GM18502 (cell line): ENCODE results near the gene TRIM33.
"Not testable (repeated sequence)": the region's sequence is repeated elsewhere in the genome, so short reads cannot be mapped to it uniquely, and the experiment has no call there.

Experiments
- ATAC-seq: cut with Tn5 transposase; IDR thresholded peaks from one replicate; pipeline ENCODE4 v1.9.1; 2021; ENCODE audit warnings: mild to moderate bottlenecking; ENCODE audit not compliant: unreplicated experiment, poor library complexity

TRIM33 gene

DNA sequence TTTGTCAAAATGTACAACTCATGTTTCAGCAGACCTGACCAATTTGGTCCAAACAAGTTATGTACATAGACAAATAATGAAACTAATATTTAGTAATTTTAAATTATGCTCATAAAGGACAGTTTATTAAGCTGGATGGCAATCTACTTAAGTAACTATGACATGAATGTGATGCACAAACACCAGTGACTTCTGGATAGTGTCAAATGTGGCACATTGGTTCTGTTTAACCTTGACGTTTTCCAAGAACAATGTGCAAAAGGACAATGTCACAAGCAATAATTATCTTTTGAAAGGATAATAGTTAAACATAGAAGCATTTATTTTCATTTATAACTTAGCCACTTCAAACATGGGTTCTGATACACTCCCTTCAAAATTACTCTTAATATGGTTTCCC, 80.0 kb downstream of the TRIM33 start:
- ATAC-seq: no peak

DNA sequence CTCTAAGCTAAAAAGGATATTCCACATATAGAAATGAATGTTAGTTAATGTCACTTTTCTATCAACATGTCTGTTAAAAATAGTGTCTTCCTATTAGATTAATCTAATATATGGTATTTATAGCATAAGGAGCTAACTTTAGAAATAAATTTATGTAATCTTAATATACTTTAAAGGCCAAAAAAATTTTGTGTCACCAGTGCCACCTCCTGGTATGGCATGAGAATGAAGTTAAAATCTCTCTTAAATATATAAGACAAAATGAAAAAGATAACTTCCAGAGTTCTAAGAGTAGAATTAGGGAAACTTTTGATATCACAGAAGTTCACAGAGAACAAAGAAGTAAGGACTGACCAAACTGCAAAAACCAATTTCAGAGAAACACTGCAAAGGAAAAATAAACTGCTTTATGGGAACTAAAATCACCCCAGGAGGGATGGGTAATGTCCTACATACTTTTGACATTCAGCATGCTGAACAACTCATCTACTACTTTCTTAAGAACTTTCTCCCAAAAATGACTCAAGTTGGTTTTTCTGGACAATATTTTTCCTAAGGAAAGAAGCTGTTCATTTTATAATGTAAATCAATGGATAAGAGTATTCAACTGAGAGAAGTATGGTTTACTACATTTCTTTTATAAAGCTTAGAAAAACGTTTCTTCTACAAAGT, 82.8 kb downstream of the TRIM33 start:
- ATAC-seq: no peak

DNA sequence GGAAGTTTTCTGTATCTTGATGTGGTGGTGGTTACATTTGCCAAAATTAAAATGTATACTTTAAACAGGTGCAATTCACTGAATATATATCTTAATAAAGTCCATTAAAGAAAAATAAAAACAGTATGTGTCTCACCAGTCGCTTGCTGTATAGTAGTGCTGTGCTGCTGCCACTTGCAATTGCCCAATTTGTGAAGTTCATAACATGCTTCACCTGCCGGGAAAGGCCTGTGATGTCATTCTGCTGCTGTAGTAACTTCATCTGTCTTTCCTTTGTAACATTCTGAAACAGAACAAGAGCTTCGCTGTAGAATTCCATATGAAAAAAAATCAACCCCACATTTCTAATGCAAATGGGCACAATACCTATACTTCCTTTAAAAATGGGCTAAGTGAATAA, 83.4 kb downstream of the TRIM33 start:
- ATAC-seq: no peak

- no peak for ATAC-seq
Observed at GRCh38 chr1:114423455-114423854, 87.5 kb downstream of the TRIM33 start.

DNA sequence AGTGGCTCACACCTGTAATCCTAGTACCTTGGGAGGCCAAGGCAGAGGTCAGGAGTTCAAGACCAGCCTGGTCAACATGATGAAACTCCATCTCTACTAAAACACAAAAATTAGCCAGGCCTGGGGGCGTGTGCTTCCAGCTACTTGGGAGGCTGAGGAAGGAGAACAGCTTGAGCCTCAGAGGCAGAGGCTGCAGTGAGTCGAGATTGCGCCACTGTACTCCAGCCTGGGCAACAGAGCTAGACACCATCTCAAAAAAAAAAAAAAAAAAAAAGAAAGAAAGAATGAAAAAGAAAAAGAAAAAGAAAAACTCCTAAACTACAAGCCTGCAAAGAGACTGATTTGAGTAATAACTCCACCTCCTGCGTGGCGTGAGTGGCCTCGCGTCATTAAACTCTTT, 92.1 kb downstream of the TRIM33 start:
- ATAC-seq: not testable (repeated sequence)

GRCh38 chr1:114397601-114398000, 113.4 kb downstream of the TRIM33 start:
- no peak for ATAC-seq

DNA sequence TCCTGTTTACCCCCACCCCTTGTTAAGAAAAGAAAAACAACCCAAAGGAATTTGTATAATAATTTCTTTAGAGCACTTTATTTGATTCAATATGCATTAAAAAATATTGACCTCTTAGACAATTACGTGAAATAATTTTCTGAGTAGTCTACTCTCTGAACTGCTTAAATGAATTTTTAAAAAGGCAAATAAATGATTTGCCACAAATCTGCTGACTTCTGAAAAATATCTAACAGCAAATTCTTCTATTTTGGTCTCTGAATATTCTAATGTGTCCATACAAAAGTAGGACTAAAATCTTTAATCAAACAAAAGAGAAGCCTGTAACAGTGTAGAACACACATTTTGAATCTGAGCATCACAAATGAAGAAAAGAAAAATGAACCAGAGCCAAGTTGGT, 115.1 kb downstream of the TRIM33 start:
- no peak for ATAC-seq

- no peak for ATAC-seq
Observed at GRCh38 chr1:114390960-114391359, 120.0 kb downstream of the TRIM33 start.

- ATAC-seq: no peak
Observed at GRCh38 chr1:114390361-114390760, 120.6 kb downstream of the TRIM33 start.

GRCh38 chr1:114388432-114389003, 122.5 kb downstream of the TRIM33 start:
- no peak for ATAC-seq

DNA sequence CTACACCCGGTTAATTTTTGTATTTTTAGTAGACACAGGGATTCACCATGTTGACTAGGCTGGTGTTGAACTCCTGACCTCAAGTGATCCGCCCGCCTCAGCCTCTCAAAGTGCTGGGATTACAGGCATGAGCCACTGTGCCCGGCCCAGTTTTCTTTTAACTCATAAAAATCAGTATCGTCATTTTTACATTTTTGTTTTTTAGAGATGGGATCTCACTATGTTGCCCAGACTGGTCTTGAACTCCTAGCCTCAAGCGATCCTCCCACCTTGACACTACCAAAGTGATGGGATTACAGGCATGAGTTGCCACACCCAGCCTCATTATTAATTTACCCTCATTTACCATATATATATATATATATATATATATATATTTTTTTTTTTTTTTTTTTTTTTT, 123.4 kb downstream of the TRIM33 start:
- ATAC-seq: not testable (repeated sequence)

GRCh38 chr1:114387010-114387360, 124.0 kb downstream of the TRIM33 start:
- no peak for ATAC-seq

- ATAC-seq: no peak
Observed at GRCh38 chr1:114386129-114387009, 124.6 kb downstream of the TRIM33 start.

DNA sequence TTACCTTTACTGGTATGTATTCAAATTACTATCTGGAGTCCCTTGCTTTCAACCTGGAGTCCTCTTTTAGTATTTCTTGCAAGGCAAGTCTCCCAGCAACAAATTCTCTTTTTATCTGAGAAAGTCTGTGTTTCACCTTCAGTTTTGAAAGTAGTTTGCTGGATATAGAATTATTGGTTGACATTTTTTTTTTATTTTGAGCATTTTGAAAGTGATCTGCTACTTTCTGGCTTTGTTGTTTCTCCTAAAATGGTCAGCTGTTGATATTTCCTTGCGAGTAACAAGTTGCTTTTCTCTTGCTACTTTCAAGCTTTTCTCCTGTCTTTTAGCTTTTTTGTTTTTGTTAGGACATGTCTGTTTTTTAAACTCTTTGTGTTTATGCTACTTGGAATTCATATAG, 126.1 kb downstream of the TRIM33 start:
- ATAC-seq: no peak

- ATAC-seq: no peak
Observed at GRCh38 chr1:114379987-114380386, 131.0 kb downstream of the TRIM33 start.

GRCh38 chr1:114379358-114379757, 131.6 kb downstream of the TRIM33 start:
- ATAC-seq: no peak

- no peak for ATAC-seq
Observed at GRCh38 chr1:114377356-114377755, 133.6 kb downstream of the TRIM33 start.

GRCh38 chr1:114369930-114370329, 141.1 kb downstream of the TRIM33 start:
- no peak for ATAC-seq

DNA sequence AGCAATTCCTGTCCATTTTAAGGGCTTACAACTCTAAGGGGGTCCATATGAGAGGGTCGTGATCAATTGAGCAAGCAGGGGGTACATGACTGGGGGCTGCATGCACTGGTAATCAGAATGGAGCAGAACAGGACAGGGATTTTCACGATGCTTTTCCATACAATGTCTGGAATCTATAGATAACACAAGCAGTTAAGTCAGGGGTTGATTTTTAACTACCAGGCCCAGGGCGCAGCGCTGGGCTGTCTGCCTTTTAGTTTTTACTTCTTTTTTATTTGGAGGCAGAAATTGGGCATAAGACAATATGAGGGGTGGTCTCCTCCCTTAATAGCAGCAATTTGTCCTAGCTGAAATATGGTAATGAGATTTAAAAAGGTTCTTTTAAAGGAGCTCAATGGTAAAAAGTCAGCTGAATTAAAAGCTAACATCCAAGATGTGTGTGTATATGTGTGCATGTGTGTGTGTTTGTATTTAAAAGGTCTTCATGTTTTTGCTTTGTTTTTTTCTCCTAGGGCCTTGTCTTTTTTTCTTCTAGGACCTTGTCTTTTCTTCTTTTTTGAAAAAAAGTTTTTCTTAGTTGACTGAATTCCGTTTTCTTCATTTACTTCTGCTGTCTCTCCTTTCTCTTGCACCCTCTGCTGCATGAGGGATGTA, 141.6 kb downstream of the TRIM33 start:
- ATAC-seq: not testable (repeated sequence)

- ATAC-seq: no peak
Observed at GRCh38 chr1:114368560-114369255, 142.3 kb downstream of the TRIM33 start.
